COLO668 (cell line): ENCODE data around the gene CFAP92.
A peak's percentile ranks its signal among the peaks of the same experiment; 100 is the strongest.
"Not testable (repeated sequence)": the region's sequence is repeated elsewhere in the genome, so short reads cannot be mapped to it uniquely, and the experiment has no call there.

Experiments
- DNase-seq: peaks from one replicate; lab custom pipeline; 2025; ENCODE audit not compliant: unreplicated experiment; lab: John Stamatoyannopoulos, UW

The CFAP92 gene

DNA sequence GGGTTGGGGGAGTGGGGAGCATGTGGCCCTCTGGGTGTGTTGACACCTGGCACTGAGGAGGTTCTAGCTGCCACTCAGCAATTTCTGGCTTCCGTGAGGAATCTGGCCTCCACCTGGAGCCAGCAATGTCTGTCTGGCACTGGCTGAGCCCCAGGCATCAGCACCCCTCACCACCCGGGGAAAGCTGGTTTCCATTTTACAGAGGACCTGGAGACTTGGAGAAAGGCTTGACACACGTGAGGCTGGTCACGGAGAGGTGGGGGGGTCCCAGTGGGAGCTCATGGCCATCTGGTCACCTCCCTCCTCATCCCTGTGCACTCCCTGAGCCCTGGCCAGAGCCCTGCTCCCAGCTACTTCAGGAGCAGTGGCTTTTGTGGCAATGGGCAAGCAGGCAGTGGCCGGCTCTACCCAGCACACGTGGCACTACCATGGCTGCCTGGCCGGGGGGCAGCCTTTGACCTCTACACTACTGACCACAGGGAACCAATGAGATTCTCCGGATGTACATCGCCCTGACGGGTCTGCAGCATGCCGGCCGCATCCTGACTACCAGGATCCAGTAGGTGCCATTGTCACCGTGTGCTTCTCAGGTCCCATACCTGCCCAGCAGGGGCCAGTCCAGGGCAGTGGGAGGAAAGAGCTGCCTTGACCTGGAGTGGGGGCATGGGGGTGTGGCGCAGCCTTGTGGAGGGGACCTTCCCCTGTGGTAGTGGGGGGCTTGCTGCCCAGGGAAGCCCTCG is 86.0 kb downstream of the CFAP92 start:
- no peak for DNase-seq

DNA sequence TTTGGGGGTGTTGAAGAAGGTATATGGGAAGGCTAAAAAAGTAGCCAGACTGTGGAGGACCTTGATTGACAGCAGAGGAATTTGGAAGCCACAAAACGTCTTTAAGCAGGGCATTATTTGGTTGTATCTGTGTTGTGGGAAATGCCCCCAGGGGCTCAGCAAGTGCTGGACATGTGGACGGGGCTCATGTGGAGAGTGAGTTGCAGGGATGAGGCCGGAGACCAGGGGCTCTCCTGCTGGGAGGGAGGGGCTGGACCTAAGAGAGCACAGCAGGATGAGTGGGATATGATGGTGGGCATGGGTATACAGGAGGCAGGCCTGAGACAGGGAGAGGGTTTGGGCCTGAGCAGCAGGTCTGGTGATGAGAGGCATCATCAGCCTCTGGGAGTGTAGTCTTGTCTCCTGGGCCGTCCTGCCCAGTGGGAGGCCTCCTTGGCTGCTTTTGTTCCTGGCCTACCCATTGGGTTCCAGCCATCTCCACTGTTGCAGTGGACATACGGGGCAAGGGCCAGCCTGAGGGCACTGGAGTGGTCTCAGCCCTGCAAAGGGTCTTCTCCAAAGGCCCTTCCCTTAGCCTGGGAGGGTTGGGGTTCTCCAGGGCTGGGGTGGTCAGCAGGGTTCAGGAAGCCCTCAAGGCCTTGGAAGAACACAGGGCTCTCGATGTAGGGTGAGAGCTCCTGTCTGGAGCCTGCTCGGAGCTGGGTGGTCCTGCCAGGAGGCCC is 86.9 kb downstream of the CFAP92 start:
- DNase-seq, result no peak

DNA sequence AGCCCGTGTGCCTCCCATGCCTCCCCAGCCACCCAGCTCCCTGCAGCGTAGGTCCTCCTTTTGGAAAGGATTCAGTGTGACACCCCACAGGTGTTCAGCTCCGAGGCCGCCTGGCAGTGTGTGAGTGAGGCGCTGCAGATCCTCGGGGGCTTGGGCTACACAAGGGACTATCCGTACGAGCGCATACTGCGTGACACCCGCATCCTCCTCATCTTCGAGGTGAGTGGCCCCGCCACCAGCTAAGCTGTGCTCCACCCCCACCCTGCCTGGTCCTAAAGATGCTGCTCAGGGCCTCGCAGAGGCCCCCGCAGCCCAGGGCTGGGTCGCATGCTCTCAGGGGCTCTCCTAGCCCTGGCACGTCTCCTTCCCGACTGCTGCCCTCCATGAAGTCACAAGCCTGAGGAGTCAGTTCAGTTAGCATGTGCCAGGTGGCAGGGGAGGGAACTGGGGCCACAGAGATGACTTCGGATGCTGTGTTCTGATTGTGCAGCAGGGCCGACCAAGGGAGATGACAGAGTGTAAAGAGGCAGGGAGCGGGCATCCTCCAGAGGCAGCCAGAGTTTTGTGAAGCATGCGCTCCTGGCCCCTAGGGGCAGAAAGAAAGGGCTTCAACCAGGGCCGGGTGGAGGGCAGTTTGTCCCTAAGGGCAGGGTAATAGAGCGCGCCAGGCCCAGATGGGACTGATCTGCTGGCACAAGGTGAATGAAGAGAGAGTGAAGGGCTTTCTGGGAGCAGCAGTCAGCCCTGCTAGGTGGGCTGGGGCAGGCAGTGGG is 87.7 kb downstream of the CFAP92 start:
- no peak for DNase-seq

DNA sequence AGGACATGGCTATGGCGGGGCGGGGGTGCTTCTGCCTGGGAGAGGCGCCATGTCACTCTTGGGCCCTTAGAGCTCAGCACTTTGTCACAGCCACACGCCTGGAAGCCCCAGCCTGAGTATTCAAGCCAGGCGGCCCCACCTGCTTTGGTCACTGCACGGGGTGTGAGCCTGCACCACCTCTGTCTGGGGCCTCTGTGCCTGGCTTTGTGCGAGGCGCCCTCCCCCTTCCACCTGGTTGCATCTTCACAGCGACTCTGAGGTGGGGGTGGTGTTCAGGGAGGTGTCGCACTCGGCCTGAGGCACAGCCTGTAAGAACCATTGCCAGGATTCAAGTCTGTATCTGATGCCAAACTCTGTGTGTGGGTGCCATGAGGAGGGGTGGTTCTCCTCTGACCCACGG is 90.4 kb downstream of the CFAP92 start:
- no peak for DNase-seq

DNA sequence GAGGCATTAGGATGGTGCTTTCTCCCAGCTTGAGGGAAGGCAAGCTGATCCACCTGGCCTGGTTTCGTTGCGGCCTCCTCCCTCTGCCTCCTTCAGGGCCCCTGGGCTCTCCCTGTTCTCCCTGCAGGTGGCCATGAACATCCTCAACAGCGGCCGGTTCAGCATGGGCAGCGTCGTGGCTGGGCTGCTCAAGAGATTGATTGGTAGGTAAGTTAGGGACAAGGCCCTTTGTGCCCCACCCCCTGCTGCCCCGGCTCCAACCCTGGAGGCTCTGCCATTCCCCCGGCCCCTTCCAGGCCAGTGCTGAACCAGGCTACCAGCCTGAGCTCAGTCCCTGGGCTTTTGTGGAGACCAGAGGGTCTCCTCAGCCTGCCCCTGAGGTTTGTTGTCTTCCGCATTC is 91.5 kb downstream of the CFAP92 start:
- no peak for DNase-seq

DNA sequence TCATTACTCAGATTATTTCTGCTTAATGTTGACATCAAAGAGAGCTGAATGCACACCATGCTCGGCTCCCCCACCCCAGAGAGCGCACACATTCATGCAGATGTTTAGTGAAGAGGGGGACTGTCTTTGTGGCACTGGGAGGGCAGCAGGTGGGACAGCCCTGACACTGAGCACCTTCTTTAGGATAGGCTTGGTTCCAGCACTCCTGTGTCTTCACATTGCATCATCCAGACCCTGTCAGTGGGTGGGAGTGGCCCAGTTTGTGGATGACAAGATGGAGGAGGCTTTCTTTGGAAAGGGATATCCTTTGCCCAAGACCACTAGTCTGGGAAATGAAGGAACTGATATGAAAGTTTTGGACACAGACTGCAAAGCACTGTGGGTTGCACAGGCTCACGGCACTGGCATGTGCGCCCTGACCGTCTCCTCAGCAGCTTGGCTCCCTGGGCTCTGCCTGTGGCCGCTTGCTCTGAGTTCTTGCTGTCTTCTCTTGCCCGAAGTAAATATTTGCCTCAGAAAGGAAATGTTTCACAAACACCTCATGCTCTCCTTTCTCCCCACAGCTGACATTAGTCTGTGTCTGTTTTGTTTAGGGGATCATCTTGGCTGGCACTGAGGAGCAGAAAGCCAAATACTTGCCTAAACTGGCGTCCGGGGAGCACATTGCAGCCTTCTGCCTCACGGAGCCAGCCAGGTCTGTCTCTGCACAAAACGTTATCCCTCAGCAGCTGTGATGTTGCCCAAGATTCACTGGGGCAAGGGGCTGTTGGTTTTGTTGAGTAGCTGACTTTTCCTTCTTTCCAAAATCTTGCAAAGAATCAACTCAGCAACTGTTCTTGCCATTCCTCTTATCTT is 97.8 kb downstream of the CFAP92 start:
- DNase-seq, result no peak

DNA sequence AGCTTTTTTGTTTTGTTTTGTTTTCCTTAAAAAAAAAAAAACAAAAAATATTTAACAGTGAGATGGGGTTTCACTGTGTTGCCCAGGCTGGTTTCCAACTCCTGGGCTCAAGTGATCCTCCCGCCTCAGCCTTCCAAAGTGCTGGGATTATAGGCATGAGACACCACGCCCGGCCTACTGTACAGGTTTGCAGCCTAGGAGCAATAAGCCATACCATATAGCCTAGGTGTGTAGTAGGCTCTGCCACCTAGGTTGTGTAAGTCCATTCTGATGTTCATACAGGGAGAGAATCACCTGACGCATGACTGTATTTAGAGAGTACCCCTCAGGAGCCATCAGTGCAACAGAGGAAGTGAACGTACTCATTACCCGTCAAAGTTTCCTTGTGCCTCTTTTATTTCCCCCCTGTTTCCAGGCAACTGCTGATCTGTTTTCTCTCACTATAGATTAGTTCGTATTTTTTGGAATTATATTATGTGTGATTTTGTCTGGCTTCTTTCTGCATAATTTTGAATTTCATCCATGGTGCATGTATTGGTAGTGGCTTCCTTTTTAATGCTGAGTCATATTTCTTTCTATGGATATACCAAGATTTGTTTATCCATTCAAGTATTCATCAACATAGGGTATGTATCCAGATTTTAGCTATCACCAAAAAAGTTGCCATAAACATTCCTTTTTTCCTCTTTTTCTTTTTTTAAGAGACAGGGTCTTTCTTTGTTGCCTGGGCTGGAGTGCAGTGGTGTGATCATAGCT is 104.6 kb downstream of the CFAP92 start:
- DNase-seq, result no peak

DNA sequence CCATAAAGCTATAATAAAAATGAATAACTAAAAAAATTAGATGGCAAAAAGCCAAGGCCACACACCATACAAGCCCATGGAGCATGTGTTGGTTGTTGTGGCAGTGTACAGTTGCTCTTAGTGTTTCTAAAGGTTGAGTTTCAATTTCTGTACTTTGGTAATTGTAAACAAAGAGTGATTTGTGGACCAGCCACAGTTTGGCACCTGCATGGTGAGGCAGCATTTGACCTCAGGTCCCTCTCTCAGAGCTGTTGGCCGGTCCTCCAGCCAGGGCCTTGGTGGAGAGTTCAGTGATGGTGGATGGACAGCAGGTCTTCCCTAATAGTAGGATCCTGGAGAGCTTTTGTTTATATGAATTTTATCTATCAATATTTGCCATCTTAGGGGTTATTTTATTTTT is 108.9 kb downstream of the CFAP92 start:
- no peak for DNase-seq

DNA sequence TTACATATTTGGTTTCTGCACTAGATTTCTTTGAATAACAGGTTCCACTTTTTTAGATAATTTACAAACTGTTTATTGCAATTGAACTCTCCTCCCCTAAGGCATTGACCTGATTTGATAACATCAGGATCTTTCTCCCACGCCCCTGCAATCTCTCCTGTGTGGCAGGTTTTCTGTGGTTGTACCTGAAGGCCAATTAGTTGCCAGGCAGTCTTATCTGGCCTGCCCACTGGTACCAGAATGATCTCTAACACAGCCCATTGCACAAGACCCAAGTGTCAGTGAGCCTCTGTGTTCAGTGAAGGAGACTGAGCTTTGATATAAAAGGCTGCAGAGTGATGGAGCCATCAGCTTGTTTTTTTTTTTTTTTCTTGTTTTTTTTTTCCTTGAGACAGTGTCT is 111.2 kb downstream of the CFAP92 start:
- DNase-seq, result no peak

DNA sequence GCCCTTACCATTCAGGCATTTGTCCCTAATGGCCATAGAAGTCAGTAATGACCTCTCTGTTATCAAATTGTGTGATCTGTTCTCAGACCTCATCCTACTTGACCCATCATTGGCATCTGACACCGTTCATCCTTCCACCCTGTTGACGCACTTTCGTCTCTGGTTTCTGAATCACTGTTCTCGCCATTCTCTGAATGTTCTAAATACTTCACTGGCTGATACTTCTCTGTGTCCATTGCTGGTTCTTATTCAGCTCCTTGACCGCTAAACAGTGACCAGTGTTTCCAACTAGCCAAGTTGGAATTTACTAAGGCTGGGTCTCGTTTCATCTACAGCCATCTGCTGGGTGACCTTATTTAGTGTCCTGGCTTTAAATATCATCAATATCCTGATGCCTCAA is 112.3 kb downstream of the CFAP92 start:
- no peak for DNase-seq

DNA sequence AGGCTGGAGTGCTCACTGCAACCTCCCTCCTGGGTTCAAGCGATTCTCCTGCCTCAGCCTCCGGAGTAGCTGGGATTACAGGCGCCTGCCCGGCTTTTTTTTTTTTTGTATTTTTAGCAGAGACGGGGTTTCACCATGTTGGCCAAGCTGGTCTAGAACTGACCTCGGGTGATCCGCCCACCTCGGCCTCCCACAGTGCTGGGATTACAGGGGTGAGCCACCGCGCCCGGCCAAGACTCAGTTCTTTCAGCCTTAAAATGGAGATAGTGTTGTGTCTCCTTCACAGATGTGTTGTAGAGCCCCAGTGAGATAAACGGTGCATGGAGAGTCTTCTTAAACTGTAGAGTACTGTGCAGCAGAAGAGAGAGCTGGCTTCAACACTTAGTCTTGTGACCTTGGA is 113.4 kb downstream of the CFAP92 start:
- DNase-seq, result not testable (repeated sequence)

DNA sequence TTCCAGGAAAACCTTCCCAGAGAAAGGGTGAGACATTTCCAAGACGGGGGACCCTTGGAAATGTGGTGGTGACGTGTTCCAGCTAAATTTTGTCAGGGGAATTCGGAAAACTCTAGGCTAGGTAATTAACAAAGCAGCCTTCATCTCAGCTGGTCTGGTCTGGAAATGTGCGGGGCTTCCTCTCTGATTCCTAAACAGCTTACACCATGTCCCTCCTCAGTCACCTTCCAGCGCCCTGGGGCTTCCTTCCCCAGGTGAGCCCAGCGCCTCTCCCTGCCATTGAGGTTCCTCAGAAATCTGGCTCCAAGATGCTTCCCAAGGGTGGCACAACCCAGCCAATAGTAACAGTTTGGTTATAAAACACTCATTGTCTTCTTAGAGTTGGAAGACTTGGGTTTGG is 113.9 kb downstream of the CFAP92 start:
- DNase-seq, result peak; percentile 8

DNA sequence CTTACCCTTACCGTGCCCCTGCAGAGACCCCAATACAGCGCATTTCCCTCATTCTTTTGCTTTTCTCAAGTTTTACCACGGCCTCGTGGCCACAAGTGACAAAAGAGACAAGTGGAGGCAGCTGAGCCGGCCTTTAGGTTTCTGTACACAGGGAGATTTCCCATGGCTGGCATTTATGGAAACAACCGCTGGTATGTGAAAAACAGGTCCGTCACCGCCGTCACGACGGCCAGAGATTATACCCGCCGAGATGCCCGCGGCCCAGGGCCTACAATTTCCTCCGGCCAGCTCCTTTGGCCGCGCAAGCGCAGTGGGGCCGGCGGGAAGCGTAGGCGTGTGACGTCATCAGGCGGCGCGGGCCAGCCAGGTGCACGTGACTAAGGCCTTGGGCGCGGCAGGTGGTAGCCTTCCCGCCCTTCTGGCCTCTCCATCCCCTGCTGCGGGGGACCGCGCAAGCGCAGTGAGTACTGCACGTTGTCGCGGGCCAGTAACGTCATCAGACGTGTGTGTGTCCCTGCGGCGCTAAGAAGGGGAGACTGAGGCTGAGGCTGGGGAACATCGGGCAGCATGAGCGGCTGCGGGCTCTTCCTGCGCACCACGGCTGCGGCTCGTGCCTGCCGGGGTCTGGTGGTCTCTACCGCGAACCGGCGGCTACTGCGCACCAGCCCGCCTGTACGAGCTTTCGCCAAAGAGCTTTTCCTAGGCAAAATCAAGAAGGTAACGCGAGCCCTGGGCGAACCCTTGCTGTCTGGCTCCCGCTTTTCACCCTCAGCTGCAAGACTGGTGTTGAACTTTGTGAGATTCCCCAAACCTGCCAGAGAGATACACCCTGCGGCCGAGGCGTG is 114.5 kb downstream of the CFAP92 start, which contains the start of gene ACAD9:
Gene ACAD9 (plus strand): TSS at position 496 of the 845 bp plus-strand sequence. CDS start 72 bp downstream, at position 568.
- DNase-seq, result peak; percentile 96

DNA sequence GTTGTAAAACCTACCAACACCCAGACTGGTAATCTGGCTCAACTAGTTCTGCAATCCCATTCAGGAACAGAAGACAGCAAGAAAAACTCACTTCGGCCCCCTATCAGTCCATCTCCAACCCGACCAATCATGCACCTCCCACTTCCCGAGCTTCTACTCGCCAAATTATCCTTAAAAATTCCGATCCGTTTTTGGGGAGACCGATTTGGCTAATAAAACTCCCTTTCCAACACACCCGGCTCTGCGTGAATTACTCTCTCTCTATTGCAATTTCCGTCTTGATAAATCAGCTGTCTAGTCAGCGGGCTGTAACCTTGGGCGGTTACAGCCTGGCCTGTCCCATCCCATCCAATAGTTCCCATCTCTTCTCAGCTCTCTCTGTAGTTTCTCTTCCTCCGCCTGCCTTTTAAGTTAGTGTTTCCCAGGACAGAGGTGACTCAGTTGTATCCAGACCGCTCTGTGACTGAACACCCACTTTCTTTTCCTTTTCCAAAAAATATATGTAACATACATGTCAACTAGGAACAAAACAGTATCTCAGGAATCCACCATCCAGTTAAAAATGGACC is 115.2 kb downstream of the CFAP92 start:
- DNase-seq, result peak; percentile 4

DNA sequence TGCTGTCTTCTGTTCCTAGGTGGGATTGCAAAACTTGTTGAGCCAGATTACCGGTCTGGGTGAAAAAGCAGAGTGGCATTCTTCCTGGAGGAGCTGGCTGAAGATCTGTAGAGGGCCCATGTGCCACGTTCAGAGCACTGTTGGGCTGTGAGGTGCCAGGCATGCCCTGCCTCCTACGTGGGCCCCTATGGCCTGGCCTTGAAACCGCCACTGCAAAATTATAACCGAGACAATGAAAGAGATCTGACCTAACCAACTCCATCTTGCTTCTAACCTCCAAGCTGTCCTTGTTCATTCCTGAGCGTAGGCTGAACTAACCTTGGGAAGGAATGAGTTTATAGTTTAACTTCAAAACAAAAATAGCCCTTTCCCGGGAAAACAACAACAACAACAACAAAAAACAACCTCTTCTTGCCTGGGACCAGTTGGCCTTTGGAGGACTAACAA is 115.8 kb downstream of the CFAP92 start:
- no peak for DNase-seq

DNA sequence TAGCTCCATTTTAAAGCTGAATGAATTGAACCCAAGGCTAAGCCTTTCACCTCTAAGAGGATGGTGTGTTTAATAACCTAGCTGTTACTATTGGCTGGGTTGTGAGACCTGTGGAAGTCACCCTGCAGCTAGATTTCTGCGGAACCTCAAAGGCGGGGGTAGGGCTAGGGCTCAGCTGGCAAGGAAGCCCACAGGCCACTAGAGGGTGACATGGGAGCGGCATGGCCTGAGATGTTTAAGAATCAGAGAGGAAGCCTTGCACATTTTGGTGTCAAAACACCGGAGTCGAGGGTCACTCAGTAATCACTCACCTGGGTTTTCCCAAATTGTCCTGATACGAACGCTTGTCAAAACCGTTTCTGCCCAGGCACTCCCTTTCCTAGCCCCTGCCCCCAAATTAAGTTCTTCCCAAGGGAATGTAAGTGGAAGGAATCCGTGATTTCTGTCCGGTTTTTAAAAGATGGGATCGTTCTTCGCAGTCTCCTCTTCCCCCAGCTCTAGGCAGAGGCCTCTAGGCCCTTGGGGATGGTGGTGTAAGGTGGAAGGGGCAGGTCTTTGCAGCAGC is 118.2 kb downstream of the CFAP92 start:
- peak; percentile 9 for DNase-seq

DNA sequence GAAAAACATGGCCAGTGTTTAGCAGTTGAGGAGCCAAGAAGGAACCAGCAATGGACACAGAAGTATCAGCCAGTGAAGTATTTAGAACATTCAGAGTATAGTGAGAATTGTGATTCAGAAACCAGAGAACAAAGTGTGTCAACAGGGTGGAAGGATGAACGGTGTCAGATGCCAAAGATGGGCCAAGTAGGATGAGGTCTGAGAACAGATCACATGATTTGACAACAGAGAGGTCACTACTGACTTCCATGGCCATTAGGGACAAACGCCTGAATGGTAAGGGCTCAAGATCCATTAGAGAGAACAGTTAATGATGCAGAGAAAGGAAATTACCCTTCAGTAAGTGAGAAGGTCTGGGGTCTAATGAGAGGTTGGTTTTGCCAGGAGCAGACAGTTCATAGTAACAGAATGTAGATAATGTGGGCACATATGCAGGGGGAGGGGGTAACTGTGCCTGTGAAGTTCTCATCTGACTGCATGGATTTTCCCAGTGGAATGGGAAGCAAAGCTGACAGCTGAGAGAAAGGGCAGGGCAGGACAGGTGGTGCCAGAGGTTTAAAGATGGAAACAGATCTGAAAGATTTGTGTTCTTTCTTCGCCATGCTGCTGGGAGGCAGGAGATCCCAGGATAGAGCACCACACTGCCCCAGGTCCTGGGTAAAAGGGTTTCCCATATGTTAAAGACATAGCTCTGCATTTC is 119.2 kb downstream of the CFAP92 start:
- DNase-seq, result no peak
